Ishikawa (cell line): ENCODE data around the gene ZNF358.
A peak's percentile ranks its signal among the peaks of the same experiment; 100 is the strongest.

ENCODE experiments used
- CEBPB ChIP-seq: IDR thresholded peaks from 2 replicates; pipeline ENCODE4 v1.6.1; 2012
- CREB1 ChIP-seq: IDR thresholded peaks from 2 replicates; pipeline ENCODE4 v1.6.1; 2012; ENCODE audit warnings: low read depth
- EGR1 ChIP-seq: IDR thresholded peaks from 2 replicates; pipeline ENCODE4 v1.6.1; 2012
- EP300 ChIP-seq: IDR thresholded peaks from 2 replicates; pipeline ENCODE4 v1.6.1; 2012; ENCODE audit warnings: borderline replicate concordance
- FOXM1 ChIP-seq: IDR thresholded peaks from 2 replicates; pipeline ENCODE4 v1.6.1; 2012; ENCODE audit warnings: low read depth, borderline replicate concordance
- NFIC ChIP-seq: IDR thresholded peaks from 2 replicates; pipeline ENCODE4 v1.6.1; 2012
- RAD21 ChIP-seq: IDR thresholded peaks from 2 replicates; pipeline ENCODE4 v1.6.1; 2012; ENCODE audit warnings: low read depth
- TAF1 ChIP-seq: IDR thresholded peaks from 2 replicates; pipeline ENCODE4 v1.6.1; 2012; ENCODE audit warnings: low read depth, mild to moderate bottlenecking
- TCF12 ChIP-seq: IDR thresholded peaks from 2 replicates; pipeline ENCODE4 v1.6.1; 2012; ENCODE audit warnings: low read depth
- TEAD4 ChIP-seq: IDR thresholded peaks from 2 replicates; pipeline ENCODE4 v1.6.1; 2012
- YY1 ChIP-seq: IDR thresholded peaks from 2 replicates; pipeline ENCODE4 v1.6.1; 2012; ENCODE audit warnings: low read depth
- ZBTB7A ChIP-seq: IDR thresholded peaks from 2 replicates; pipeline ENCODE4 v1.6.1; 2012; ENCODE audit warnings: low read depth
- TF ChIP-seq, protein P1 (sequence below): IDR thresholded peaks from 2 replicates; pipeline ENCODE4 v1.6.1; 2012
- TF ChIP-seq, protein P2 (sequence below): IDR thresholded peaks from 2 replicates; pipeline ENCODE4 v1.6.1; 2012
- TF ChIP-seq, protein P3 (sequence below): IDR thresholded peaks from 2 replicates; pipeline ENCODE4 v1.6.1; 2012; ENCODE audit warnings: low read depth, mild to moderate bottlenecking

ZNF358 gene

DNA sequence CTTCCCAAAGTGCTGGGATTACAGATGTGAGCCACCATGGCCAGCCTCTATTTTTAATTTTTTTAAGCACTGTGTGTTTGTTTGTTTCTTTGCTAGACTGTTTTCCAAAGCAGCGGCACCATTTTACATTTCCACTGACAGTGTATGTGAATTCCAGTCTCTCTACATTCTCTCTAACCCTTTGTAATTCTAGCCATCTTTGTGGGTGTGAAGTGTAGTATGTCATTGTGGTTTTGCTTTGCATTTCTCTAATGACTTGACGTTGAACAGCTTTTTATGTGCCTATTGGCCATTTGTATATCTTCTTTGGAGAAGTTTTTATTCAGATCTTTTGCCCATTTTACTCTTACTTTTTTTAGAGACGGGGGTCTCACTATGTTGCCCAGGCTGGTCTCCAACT, 31.3 kb downstream of the ZNF358 start:
- TF ChIP-seq CREB1 = no peak

DNA sequence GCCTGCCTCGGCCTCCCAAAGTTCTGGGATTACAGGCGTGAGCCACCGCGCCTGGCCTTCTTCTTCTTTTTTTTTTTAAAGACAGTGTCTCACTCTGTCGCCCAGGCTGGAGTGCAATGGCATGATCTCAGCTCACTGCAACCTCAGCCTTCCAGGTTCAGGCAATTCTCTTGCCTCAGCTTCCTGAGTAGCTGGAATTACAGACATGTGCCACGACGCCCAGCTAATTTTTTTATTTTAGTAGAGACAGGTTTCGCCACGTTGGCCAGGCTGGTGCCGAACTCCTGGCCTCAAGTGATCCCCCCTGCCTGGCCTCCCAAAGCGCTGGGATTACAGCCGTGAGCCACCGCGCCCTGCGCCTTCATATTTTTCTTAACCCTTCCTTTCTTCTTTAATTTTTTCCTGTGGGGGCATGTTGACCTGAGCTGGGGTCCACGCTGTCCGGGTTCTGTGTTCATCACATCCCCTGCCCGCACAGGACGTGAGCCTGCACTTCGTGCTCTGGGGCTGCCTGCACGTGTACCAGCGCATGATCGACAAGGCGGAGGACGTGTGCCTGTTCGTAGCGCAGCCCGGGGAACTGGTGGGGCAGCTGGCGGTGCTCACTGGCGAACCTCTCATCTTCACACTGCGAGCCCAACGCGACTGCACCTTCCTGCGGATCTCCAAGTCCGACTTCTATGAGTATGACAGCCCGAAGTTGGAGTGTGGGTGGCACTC, 33.7 kb downstream of the ZNF358 start:
- TF ChIP-seq YY1 (no peak), EGR1 (no peak), TEAD4 (no peak), TAF1 (no peak), EP300 (no peak), TCF12 (no peak), ZBTB7A (no peak), CREB1 (no peak), CEBPB (no peak), FOXM1 (no peak), NFIC (no peak), RAD21 (no peak)
- TF ChIP-seq, protein P1, sequence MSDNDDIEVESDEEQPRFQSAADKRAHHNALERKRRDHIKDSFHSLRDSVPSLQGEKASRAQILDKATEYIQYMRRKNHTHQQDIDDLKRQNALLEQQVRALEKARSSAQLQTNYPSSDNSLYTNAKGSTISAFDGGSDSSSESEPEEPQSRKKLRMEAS = no peak
- TF ChIP-seq, protein P2, sequence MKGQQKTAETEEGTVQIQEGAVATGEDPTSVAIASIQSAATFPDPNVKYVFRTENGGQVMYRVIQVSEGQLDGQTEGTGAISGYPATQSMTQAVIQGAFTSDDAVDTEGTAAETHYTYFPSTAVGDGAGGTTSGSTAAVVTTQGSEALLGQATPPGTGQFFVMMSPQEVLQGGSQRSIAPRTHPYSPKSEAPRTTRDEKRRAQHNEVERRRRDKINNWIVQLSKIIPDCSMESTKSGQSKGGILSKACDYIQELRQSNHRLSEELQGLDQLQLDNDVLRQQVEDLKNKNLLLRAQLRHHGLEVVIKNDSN = no peak
- TF ChIP-seq, protein P3, sequence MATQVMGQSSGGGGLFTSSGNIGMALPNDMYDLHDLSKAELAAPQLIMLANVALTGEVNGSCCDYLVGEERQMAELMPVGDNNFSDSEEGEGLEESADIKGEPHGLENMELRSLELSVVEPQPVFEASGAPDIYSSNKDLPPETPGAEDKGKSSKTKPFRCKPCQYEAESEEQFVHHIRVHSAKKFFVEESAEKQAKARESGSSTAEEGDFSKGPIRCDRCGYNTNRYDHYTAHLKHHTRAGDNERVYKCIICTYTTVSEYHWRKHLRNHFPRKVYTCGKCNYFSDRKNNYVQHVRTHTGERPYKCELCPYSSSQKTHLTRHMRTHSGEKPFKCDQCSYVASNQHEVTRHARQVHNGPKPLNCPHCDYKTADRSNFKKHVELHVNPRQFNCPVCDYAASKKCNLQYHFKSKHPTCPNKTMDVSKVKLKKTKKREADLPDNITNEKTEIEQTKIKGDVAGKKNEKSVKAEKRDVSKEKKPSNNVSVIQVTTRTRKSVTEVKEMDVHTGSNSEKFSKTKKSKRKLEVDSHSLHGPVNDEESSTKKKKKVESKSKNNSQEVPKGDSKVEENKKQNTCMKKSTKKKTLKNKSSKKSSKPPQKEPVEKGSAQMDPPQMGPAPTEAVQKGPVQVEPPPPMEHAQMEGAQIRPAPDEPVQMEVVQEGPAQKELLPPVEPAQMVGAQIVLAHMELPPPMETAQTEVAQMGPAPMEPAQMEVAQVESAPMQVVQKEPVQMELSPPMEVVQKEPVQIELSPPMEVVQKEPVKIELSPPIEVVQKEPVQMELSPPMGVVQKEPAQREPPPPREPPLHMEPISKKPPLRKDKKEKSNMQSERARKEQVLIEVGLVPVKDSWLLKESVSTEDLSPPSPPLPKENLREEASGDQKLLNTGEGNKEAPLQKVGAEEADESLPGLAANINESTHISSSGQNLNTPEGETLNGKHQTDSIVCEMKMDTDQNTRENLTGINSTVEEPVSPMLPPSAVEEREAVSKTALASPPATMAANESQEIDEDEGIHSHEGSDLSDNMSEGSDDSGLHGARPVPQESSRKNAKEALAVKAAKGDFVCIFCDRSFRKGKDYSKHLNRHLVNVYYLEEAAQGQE = no peak

DNA sequence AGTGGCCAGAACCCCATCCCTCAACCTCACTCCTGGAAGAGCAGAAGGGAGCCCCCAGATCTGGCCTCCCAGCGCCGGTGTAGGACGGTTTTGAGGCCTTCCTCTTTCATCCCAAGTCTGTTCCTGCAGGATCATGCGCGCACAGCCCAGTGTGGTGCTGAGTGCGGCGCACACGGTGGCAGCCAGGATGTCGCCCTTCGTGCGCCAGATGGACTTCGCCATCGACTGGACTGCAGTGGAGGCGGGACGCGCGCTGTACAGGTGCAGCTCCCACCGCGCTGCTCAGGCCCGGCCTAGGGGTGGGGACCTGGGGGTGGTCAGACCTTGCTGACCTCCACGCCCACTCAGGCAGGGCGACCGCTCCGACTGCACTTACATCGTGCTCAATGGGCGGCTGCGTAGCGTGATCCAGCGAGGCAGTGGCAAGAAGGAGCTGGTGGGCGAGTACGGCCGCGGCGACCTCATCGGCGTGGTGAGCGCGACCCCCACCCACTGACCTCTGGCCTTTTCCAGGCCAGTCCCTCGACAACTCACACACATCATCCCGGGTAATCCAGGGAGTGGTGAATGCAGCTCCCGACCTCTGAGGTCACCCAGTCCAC, 34.4 kb downstream of the ZNF358 start:
- TF ChIP-seq EP300 = no peak

DNA sequence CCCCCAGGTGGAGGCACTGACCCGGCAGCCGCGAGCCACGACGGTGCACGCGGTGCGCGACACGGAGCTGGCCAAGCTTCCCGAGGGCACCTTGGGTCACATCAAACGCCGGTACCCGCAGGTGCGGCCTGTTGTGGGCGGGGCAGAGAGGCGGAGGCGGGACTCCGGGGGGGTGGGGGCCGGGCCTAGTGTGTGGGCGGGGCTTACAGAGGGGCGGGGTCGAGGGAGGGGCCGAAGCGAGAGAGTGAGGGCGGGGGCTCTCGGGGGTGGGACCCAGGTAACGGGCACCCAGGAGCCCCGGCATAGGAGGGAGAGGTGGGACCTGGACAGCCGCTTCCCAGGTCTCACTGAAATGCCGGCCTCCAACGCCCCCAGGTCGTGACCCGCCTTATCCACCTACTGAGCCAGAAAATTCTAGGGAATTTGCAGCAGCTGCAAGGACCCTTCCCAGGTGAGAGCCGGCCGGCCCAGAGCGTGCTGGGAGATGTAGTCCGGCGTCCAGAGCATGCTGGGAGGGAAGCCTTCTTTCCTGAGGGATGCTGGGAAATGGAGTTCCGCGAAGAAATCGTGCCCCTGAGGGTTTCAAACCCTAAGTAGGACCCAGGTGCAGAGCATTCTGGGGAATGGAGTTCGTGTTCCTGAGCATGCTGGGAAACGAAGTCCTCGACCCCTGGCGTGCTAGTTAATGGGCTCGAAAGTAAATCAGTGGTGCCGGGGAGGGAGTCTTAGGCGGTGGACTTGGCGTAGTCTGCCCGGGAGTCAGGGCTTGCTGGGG, 35.3 kb downstream of the ZNF358 start:
- no peak for TF ChIP-seq TAF1
- TF ChIP-seq, protein P1 = peak; percentile 71
- peak; percentile 84 for TF ChIP-seq YY1
- no peak for TF ChIP-seq RAD21
- TF ChIP-seq, protein P2 = peak; percentile 49; the same call in 1 of the 2 replicates
- peak; percentile 77 for TF ChIP-seq TCF12
- TF ChIP-seq CREB1 = peak; percentile 33; the same call in 1 of the 2 replicates
- 0 out of 2 replicates have a peak, but pooled peaks have one; percentile 32 for TF ChIP-seq TEAD4

DNA sequence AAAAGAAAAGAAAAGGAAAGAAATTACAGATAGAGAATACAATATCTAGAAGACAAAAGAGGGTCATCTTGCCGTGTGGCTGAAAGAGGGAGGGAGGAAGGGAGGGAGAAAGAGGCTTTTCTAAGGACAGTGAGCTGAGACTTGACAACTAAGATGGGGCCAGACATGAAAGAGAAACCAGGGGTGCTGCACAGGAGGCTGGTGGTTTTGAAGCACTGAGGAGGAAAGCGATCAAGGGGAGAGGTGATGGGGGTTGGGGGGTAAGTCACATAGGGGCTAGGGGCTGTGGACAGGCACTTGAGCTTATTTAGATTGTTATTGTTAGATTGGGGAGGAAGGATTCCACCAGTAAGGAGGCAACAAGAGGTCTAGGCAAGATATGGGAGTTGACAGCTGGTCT, 36.9 kb downstream of the ZNF358 start:
- TF ChIP-seq EGR1 = no peak
- no peak for TF ChIP-seq TCF12
- TF ChIP-seq ZBTB7A = no peak
- TF ChIP-seq, protein P1 = no peak
- TF ChIP-seq FOXM1 = no peak
- TF ChIP-seq CREB1 = no peak
- TF ChIP-seq TEAD4 = no peak

DNA sequence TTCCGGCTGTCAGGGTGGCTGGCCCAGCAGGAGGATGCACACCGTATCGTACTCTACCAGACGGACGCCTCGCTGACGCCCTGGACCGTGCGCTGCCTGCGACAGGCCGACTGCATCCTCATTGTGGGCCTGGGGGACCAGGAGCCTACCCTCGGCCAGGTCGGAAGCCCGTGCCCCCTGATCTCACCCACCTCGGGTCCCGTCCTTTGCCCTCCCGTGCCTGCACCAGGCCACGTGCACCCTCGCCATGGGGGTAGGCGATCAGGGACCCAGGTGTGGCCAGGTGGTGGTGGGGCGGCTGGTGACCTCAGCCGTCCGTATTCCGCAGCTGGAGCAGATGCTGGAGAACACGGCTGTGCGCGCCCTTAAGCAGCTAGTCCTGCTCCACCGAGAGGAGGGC, 38.7 kb downstream of the ZNF358 start:
- TF ChIP-seq TAF1 (no peak), YY1 (no peak), NFIC (no peak), EP300 (no peak)

DNA sequence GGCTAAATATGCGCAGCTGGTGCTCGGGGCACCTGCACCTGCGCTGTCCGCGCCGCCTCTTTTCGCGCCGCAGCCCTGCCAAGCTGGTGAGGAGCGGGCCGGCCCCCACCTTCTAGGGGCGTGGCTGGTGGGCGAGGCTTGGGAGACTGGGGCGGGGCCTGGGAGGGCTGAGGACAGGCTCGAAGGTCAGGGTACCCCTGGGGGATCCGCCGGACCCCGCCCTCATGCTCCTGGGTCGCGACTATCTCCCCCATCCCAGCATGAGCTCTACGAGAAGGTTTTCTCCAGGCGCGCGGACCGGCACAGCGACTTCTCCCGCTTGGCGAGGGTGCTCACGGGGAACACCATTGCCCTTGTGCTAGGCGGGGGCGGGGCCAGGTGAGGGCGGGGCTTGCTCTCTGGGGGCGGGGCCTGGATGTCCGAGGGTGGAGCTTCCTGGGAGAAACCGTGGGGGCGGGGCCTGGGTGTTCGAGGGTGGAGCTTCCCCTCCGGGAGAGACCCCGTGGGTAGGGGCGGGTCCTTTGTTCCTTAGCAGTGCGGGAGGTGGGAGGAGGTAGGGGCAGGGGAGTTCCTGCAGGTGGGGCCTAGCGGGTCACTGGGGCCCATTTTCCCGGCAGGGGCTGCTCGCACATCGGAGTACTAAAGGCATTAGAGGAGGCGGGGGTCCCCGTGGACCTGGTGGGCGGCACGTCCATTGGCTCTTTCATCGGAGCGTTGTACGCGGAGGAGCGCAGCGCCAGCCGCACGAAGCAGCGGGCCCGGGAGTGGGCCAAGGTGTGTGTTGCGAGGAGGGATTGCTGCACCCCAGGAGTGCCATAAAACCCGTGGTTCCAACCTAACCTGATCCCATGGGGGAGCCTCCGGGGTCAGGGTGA, 39.3 kb downstream of the ZNF358 start:
- TF ChIP-seq, protein P3 = no peak
- TF ChIP-seq TAF1 (no peak), CREB1 (no peak), TEAD4 (no peak), NFIC (no peak), CEBPB (no peak), ZBTB7A (no peak), RAD21 (no peak), TCF12 (no peak), YY1 (no peak), EGR1 (no peak), FOXM1 (no peak), EP300 (no peak)
- TF ChIP-seq, protein P1 = no peak
- TF ChIP-seq, protein P2 = no peak
